Smooth muscle cell of the coronary artery (primary cell): ENCODE results near the gene UGT1A6. TPM values are rescaled to one million over a fixed set of nuclear protein-coding genes. Genes with fewer than 3 reads are reported as not detected.

ENCODE experiments used
- total RNA-seq: library from RNA; depleted of rRNA; stranded (reverse); fragments of >200 nt; gene quantifications from 2 replicates; pipeline ENCODE4 v1.2.3, GENCODE V29; 2014; ENCODE audit warnings: low replicate concordance

UGT1A6 gene
- 0.08 TPM in 1 of 2 replicates, not detected in the other for total RNA-seq

DNA sequence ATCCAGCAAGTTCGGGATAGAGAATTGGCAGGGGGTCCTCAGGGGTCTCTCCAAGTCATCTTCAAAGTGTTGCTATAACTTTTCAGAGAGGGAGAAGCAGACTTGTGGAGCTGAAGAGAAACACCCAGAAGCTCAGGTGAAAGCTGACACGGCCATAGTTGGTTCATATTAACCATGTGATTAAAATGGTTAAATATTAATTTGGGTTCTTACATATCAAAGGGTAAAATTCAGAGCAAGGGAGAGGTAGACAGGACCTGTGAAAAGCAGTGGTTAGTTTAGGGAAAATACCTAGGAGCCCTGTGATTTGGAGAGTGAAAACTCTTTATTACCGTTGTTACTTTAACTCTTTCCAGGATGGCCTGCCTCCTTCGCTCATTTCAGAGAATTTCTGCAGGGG is at the start of gene UGT1A6:
Gene UGT1A6, plus strand, starts transcription at position 243 of the 400 bp plus-strand sequence. Its CDS starts 115 bp downstream, at position 358.

GRCh38 chr2:233671290-233672161 is 21.2 kb upstream of the UGT1A6 start, which contains the start of gene UGT1A9:
UGT1A9 (plus strand) TSS chr2:233671898; CDS start chr2:233671935, 37 bp downstream.

DNA sequence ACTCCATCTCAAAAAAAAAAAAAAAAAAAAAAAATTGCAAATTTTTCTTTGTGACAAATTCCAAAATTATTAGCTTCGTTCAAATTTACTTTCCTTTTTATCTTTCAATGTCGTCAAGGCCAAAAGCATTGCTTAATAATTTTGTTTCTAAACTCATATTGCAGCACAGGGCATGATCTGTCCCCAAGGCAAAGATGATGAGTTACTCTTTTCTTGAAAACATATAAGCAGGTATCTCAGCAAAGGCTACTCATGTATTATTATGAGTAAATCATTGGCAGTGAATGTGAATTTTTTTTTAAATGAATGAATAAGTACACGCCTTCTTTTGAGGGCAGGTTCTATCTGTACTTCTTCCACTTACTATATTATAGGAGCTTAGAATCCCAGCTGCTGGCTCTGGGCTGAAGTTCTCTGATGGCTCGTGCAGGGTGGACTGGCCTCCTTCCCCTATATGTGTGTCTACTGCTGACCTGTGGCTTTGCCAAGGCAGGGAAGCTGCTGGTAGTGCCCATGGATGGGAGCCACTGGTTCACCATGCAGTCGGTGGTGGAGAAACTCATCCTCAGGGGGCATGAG is 11.1 kb upstream of the UGT1A6 start, which contains the start of gene UGT1A7:
Gene UGT1A7, plus strand, starts transcription at position 381 of the 579 bp plus-strand sequence. Its CDS starts 37 bp downstream, at position 418.

GRCh38 chr2:233712611-233713261 is 20.0 kb downstream of the UGT1A6 start, which contains the start of gene UGT1A5:
UGT1A5 (plus strand) TSS chr2:233712907; CDS start chr2:233712992, 85 bp downstream.

GRCh38 chr2:233718552-233718951 is 25.9 kb downstream of the UGT1A6 start, which contains the start of gene UGT1A4:
UGT1A4 (plus strand) TSS chr2:233718736; CDS start chr2:233718821, 85 bp downstream.

DNA sequence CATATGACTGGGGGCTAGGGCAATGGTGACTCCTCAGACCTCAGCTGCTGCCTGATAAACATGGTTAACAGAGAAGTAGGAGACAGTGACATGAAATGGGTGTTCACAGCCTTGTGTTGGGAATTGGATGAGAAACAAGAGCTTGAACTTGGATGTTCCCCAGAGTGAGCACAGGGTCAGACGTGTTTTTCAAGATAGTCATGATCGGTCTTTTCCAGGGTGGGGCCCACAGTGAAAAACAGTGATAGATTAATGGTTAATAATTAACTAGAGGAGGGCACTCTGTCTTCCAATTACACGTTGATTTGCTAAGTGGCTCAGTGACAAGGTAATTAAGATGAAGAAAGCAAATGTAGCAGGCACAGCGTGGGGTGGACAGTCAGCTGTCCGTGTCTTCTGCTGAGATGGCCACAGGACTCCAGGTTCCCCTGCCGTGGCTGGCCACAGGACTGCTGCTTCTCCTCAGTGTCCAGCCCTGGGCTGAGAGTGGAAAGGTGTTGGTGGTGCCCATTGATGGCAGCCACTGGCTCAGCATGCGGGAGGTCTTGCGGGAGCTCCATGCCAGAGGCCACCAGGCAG is 36.1 kb downstream of the UGT1A6 start, which contains the start of gene UGT1A3:
Gene UGT1A3, plus strand, starts transcription at position 320 of the 579 bp plus-strand sequence. Its CDS starts 85 bp downstream, at position 405.

GRCh38 chr2:233760043-233760442 is 67.4 kb downstream of the UGT1A6 start, which contains the start of gene UGT1A1:
UGT1A1 (plus strand) TSS chr2:233760270; CDS start chr2:233760288, 18 bp downstream.

GRCh38 chr2:233778030-233778429 is 85.3 kb downstream of the UGT1A6 start, which contains the start of gene MROH2A:
MROH2A (plus strand) TSS chr2:233778330; CDS start chr2:233779359, 1,029 bp downstream.

Other genes with a start within 250 kb of the UGT1A6 start
- 25.0 and 32.1 TPM in 2 replicates for gene USP40, start 126.1 kb upstream of the UGT1A6 start, total RNA-seq
- under 0.01 and 0.08 TPM in 2 replicates for gene UGT1A8, start 75.3 kb upstream of the UGT1A6 start, total RNA-seq
- gene UGT1A10, start 56.4 kb upstream of the UGT1A6 start, total RNA-seq = 0.23 TPM in 1 of 2 replicates, not detected in the other
- gene UGT1A9, start 21.0 kb upstream of the UGT1A6 start, total RNA-seq = not detected in 2 replicates
- gene UGT1A7, start 11.0 kb upstream of the UGT1A6 start, total RNA-seq = not detected in 2 replicates
- gene UGT1A5, start 20.0 kb downstream of the UGT1A6 start, total RNA-seq = not detected in 2 replicates
- not detected in 2 replicates for gene UGT1A4, start 25.8 kb downstream of the UGT1A6 start, total RNA-seq
- gene UGT1A3, start 36.2 kb downstream of the UGT1A6 start, total RNA-seq = not detected in 2 replicates
- not detected in 2 replicates for gene UGT1A1, start 67.4 kb downstream of the UGT1A6 start, total RNA-seq
- gene MROH2A, start 85.4 kb downstream of the UGT1A6 start, total RNA-seq = 0.15 TPM in 1 of 2 replicates, not detected in the other
- gene HJURP, start 161.6 kb downstream of the UGT1A6 start, total RNA-seq = 1.2 and 4.5 TPM in 2 replicates
- 0.59 TPM in 1 of 2 replicates, not detected in the other for gene TRPM8, start 224.5 kb downstream of the UGT1A6 start, total RNA-seq